Activated gamma-delta T cell (primary cell): ENCODE measurements around the gene ABCC1.
"Not testable (repeated sequence)": the region's sequence is repeated elsewhere in the genome, so short reads cannot be mapped to it uniquely, and the experiment has no call there.

ENCODE experiments used
- DNase-seq: peaks from one replicate; lab custom pipeline; 2025; lab: John Stamatoyannopoulos, UW

Gene ABCC1

DNA sequence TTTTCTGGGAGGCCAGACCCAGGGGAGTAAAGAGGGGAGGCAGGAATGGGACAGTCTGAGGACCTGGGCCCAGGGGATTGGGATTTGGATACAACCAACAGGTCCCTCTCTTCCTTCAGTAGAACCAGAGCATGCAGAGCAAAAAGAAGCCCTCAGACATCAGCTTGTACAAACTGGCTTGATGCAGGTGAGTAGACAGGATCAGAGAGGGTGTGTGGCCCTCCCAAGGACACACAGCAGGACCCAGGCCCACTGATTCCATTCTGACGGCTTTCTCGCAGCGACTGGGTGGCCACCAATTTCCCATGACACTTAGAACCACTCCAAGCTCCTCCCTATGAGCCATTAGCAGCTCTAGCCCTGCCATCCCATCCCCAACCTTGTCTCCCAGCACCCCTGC is 210.2 kb downstream of the ABCC1 start:
- DNase-seq: no peak

DNA sequence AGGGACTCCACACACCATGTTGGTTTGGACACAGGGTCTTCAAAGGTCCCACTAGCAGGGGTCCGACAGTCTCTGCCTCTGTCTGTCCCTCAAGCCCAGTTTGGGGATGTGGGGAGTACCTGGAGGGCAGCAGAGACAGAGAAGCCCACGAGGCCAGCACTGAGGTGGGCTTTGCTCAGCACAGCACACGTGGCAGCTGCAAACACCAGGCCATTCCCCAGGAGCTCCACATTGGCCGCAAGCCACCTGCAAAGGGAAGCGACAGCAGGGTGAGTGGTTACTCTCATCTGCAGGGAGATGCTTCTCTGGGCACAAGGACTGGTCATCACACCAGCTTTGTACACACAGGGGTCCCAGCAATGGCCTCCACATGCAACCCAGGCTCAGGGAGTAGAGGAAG is 211.9 kb downstream of the ABCC1 start:
- no peak for DNase-seq

DNA sequence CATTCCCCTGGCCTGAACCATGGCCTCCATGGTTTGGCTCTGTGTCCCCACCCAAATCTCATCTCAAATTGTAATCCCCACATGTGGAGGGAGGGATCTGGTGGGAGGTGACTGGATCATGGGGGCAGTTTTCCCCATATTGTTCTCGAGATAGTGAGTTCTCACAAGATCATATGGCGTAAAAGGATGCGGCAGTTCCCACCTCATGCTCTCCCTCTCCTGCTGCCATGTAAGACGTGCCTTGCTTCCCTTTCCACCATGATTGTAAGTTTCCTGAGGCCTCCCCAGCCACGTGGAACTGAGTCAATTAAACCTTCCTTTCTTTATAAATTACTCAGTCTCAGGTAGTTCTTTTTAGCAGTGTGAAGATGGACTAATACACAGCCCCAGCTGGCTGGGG is 212.4 kb downstream of the ABCC1 start:
- DNase-seq: not testable (repeated sequence)

DNA sequence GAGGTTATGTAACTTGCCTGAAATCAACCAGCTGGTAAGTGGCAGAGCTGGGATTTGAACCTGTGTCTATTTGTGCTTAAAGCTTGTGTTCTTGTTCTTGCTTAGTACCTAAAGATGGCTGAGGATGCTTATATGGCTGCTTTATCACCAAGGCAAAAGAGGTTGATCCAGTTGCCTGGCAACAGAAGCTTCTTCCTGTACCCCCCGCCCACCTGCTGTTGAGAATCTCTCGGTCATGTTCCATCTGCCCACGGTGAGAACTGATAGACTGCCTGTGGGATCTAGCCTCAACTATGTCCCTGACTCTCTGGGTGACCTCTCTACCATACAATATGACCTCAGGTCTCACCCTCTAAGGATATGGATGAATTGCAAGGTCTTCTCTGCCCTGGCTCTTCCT is 213.2 kb downstream of the ABCC1 start:
- no peak for DNase-seq

GRCh38 chr16:16163109-16163508 is 213.7 kb downstream of the ABCC1 start:
- DNase-seq: no peak

DNA sequence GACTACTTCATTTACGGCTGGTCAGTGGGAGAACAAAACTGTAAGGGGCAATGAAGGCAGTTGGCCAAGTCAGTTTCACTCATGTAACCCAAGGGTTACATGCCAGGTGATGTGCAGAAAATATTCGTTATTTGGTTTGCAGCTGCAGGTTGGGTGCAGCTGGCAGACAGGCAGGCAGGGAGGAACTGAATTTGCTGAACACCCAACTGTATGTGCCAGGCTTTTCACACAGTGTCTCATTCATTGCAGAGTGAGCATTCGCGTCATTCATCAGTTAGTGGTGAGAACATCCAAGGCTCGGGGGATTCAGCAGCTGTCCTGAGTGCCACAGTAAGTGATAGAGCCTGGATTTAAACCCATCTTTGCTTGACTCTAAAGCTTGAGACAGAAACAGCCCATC is 214.2 kb downstream of the ABCC1 start:
- no peak for DNase-seq

- no peak for DNase-seq
These were observed 214.8 kb downstream of the ABCC1 start for GRCh38 chr16:16164243-16164642.

DNA sequence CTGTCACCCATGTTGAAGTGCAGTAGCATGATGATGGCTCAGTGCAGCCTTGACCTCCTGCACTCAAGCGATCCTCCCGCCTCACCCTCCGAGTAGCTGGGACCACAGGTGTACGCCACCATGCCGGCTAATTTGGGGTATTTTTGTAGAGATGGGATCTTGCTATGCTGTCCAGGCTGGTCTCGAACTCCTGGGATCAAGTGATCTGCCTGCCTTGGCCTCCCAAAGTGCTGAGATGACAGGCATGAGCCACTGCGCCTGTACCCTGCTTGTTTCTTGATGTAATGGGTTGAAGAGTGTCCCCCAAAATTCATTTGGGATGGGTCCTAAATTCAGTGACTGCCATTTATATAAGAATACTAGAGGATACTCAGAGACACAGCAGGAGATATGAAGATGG is 216.7 kb downstream of the ABCC1 start:
- no peak for DNase-seq

GRCh38 chr16:16166949-16167348 is 217.5 kb downstream of the ABCC1 start:
- no peak for DNase-seq

- no peak for DNase-seq
These were observed 218.5 kb downstream of the ABCC1 start for GRCh38 chr16:16167927-16168326.

GRCh38 chr16:16168431-16168830 is 219.0 kb downstream of the ABCC1 start:
- DNase-seq: no peak

GRCh38 chr16:16169615-16170014 is 220.2 kb downstream of the ABCC1 start:
- no peak for DNase-seq

GRCh38 chr16:16171332-16171919 is 222.0 kb downstream of the ABCC1 start:
- no peak for DNase-seq

DNA sequence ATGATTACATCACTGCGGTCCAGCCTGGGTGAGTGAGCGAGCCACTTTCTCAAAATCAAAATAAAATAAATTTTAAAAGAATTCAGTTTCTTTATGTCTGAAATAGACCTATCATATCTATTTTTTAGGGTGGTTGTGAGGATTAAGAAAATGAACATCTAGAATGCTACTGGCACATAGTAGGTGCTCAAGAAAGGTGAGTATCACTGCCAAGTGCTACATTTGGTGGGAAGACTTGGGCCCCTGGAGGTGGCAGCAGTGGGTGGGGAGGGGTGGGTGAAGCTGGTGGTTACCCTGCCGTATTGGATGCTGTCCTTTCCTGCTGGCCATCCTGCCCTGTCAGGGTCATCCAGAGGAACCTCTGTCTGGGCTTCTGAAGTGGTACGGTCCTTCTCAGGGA is 223.6 kb downstream of the ABCC1 start:
- DNase-seq: no peak

GRCh38 chr16:16175296-16175695 is 225.9 kb downstream of the ABCC1 start:
- DNase-seq: no peak

DNA sequence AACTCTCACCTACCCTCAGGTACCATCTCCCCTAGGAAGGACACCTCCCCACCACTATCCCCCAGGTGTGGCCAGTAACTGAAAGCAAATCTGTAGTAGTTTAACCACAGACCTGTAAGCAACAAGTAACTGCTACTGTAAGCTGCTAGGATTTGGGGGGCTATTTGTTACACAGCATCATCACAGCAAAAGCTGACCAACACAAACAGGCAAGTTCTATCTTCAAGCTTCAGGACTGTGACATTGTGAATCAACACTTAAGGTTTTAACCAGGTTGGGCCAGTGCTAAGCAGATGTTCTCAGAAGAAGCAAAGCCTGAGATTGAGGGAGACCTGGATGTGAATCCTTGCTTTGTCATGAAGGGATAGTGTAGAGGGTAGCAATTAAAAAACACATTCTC is 226.9 kb downstream of the ABCC1 start:
- DNase-seq: no peak

DNA sequence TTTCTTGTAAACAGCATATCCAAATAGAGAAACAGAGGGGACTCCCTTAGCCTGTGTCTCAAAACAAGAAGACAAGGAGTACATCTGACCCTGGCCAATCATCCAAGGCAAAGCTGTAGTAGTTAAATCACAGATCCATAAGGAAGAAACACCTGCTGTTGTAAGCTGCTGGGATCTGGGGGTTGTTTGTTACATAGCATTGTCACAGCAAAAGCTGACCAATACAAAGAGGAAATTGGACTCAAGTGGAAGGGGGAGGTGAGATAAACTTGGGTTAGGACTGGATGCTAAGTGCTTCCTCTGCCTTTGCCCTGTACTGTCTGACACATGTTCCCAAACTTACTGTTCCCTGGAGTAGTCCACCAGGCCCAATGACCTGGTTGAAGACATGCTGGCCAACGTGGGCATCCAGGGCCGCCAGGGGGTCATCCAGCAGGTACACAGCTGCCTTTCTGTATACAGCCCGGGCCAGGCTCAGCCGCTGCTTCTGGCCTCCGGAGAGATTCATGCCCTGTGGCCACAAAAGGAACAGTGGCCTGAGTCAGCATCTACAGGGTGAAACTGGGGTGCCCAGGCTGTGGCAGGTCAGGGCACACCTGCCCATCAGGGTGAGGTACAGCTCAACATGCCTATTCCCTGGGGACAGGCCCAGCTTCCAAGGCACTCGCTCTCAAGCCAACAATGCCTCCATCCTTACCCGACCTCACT is 229.2 kb downstream of the ABCC1 start:
- DNase-seq: no peak

GRCh38 chr16:16181748-16182147 is 232.3 kb downstream of the ABCC1 start:
- DNase-seq: not testable (repeated sequence)

DNA sequence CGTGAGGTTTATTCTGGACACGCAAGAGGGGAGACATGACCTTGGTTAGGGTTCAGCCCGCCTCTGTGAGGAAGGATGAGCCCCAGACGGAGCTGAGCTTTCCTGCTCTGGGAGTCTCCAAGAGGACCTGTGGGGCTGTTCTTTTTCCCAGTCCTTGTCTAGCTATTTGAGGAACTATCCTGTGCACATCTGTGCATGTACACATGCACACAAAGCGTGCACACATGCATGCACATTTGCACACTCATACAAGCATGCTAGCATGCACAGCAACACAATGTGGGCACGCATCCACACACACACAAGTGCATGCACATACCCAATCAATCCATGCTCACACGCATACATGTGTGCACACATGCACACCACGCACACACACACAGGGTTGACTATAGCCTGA is 233.5 kb downstream of the ABCC1 start:
- no peak for DNase-seq

GRCh38 chr16:16183562-16183961 is 234.1 kb downstream of the ABCC1 start:
- no peak for DNase-seq

GRCh38 chr16:16184594-16184993 is 235.2 kb downstream of the ABCC1 start:
- no peak for DNase-seq

DNA sequence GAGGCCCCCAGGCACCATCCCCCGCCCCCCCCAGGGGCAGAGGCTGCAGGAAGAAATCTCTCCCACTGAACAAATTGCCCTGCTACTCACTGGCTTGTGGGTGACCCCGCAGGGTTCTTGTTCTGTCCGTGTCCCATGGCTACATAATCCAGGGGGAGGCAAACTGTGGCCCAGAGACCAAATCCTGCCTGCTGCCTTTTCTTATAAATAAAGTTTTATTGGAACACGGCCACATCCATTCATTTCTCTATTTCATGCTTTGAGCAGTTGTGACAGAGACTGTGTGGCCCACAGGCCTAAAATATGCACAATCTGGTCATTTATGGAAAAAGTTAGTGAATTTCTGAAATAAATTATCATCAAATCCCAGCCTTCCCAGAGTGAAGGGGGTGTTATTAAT is 235.7 kb downstream of the ABCC1 start:
- no peak for DNase-seq

GRCh38 chr16:16186820-16187219 is 237.4 kb downstream of the ABCC1 start:
- no peak for DNase-seq

- DNase-seq: no peak
These were observed 239.4 kb downstream of the ABCC1 start for GRCh38 chr16:16188827-16189226.
